Amniotic epithelial cell (primary cell): ENCODE data around the gene TPSD1.
"Not testable (repeated sequence)": the region's sequence is repeated elsewhere in the genome, so short reads cannot be mapped to it uniquely, and the experiment has no call there.

Experiments used
- DNase-seq: peaks from one replicate; pipeline ENCODE4 v3.0.0-alpha.2; 2010; ENCODE audit warnings: low read depth

TPSD1 gene

DNA sequence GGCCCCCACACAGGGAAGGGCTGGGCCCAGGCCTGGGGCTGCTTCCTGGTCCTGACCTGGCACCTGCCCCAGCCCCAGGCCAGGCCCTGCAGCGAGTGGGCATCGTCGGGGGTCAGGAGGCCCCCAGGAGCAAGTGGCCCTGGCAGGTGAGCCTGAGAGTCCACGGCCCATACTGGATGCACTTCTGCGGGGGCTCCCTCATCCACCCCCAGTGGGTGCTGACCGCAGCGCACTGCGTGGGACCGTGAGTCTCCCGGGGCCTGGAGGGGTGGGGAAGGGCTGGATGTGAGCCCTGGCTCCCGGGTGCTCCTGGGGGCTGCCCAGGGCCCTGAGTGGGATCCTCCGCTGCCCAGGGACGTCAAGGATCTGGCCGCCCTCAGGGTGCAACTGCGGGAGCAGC is 14.8 kb upstream of the TPSD1 start:
- not testable (repeated sequence) for DNase-seq

- DNase-seq: not testable (repeated sequence)
Measured at GRCh38 chr16:1243363-1243762, 12.5 kb upstream of the TPSD1 start.

DNA sequence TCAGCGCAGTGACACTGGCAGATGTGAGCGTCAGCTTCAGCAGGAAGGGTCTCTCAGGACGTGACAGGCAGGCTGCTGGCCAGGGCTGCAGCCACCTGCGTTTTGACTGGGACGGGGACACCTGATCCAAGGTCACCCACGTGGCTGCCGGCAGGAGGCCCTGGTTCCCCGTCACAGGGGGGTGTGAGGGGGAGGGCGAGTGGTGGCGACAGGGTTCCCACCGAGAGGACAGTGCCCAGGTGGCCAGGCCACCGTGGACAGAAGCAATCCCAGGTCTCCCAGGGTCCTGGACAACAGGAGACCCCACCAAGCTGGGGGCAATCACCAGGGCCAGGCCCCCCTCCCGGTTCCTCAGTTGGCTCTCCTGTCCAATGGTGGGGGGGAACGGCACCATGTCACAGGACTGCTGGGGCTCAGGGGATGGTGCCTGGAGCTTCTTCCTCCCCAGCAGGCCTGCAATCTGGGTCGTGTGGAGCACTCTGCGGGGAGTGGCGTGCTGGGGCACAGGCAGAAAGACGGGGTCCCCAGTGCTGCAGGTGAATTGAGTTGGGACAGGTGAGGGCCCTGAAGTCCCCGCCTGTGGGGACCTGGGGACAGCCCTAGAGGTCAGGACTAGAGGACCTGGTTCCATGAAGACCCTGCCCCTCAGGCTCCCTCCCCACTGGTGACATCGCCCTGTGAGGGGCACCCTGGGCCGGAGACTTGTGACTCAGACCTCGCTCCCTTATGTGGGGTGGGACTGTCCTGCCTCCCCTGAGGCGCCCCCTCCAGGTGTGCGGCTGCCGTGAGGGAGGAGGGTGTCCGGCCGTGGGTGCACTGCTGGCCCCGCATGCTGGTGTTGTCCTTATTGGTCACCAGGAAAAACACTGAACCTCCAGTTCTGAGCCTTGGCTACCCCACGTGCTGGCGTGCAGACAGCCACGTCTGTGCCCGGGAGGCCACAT is 11.7 kb upstream of the TPSD1 start:
- DNase-seq: not testable (repeated sequence)

DNA sequence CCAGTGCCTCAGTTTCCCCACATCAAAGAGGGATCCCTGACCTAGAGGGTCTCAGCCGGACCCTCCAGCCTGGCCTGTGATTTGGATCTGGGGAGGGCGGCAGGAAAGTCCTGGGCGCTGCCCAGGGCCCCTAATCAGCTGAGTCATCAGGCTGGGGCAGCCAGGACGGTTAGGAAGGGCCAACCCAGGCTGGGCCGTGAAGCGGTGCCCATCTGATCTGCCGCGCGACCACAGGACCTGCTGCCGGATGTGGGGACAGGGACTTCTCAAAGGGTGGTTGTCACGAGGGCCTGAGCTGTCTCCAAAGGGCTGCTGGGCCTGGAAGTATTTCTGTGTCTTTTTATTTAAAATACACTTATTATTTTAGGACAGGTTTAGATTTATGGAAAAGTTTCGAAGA is 11.0 kb upstream of the TPSD1 start:
- DNase-seq: no peak

DNA sequence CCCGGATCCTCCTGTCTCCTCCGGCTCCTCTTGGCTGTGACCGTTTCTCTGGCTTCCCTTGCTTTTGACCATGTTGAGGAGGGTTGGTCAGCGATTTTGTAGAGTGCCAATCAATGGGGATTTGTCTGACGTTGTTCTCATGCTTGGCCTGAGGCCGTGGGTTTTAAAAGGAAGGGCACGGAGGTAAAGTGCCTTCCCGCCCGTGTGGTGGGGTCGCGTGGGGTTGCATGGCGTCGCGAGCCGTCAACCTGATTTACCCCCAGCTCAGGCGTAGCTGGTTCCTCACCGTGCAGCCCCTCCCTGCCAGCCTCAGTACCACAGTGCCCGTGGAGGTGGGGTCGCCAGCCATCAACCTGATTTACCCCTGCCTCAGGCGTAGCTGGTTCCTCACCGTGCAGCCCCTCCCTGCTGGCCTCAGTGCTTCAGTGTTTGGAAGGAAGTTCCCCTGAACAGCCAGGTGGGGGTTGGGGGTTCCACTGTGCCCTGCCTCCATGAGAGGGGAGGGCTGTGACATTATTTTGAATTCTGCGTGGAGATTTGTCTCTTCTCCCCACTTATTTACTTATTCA is 10.3 kb upstream of the TPSD1 start:
- no peak for DNase-seq

DNA sequence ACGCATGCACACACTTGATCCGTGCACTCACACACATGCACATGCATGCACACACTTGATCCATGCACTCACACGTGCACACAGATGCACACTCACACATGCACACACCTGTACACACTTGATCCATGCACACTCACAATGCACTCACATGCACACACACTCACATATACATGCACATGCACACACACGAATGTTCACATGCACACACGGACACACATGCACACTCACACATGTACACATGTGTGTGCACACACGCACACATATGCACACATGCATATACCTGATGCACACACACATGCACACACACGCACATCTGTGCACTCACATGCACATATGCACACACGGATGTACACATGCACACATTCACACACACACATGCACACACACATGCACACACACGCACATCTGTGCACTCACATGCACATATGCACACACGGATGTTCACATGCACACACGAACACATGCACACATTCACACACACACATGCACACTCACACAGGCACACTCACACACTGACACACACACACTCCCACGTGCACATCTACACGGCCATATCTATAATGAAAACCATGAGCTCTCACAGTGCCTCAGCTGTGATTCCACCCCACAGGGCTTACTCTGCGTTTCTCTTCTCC is 7.8 kb upstream of the TPSD1 start:
- not testable (repeated sequence) for DNase-seq

DNA sequence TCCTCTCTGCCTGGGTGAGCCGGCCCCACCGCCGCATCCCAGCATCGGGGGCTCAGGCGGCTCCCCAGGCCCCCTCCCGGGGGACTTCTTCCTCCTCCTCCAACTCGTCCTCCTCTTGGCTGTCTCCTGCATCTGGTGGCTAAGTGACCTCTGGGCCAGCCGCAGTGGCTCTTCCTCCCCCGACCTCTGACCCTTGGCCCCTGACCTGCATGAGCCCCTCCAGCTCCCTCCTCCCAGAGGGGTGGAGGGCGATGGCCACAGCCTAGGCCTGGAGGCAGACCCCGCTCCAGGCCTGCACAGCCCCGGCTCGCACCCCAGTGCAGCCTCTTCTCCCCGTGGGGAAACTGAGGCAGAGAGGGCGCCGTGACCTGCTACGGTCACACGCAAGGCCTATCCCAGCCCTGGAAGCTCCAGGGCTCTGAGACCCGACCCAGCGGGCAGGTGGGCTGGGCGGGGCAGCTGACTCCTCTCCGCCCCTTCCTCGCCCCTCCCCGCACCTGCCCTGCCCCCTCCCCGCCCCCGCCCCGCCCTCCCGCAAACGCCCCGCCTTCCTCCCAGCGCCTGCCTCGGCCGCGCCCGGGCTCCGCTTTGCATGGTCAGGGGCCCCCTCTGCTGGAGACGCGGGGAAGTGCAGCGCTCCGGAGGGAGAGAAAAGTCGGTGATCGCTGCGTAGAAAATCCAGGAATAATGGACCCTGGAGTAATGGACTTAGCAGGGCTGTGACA is 6.7 kb upstream of the TPSD1 start:
- not testable (repeated sequence) for DNase-seq

GRCh38 chr16:1253701-1254364 is 2.0 kb upstream of the TPSD1 start:
- not testable (repeated sequence) for DNase-seq

DNA sequence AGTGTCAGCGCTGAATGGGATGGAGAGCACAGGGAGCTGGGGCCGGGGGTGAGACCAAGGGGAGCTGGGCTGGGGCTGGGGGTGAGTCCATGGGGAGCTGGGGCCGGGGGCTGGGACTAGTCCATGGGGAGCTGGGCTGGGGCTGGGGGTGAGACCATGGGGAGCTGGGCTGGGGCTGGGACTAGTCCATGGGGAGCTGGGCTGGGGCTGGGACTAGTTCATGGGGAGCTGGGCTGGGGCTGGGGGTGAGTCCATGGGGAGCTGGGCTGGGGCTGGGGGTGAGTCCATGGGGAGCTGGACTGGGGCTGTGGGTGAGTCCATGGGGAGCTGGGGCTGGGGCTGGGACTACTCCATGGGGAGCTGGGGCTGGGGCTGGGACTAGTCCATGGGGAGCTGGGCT is 1.0 kb upstream of the TPSD1 start:
- DNase-seq: not testable (repeated sequence)

- DNase-seq: not testable (repeated sequence)
Measured at GRCh38 chr16:1256296-1256873, 516 bp downstream of the TPSD1 start.

DNA sequence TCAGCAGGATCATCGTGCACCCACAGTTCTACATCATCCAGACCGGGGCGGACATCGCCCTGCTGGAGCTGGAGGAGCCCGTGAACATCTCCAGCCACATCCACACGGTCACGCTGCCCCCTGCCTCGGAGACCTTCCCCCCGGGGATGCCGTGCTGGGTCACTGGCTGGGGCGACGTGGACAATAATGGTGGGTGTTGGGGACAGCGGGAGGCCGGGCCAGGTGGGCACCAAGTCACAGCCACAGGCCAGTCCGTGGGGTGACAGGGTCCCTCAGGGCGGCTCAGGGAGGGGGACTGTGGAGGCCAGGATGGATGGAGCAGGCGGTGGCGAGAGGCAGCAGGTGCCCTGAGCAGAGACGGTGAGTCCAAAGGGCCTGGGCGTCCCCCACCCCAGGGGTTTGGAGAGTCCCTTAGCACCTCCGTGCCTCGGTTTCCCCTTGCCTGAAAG is 1.0 kb downstream of the TPSD1 start:
- DNase-seq: no peak

DNA sequence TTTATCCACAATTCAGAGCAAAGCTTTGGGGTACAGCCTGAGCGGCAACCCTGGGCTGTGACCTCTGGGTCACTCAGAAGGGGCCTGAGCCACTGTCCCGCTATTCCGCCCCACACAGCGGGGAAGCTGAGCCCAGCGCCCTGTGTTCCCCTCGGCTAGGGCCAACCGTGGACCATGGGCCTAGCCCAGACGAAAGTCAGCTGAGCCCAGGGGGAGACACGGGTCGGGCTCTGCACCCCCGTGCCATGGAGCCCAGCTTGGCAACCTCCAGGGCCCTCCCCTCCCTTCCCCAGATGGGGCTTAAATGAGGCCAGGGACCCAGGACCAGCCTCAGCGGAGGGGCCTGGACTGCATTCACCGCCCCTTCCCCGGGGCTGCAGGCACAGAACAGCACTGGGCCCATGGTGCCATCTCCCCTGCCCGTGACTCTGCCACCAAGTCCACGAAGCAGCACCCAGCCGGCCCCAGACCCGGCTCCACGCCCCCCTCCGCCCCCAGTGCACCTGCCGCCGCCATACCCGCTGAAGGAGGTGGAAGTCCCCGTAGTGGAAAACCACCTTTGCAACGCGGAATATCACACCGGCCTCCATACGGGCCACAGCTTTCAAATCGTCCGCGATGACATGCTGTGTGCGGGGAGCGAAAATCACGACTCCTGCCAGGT is 1.8 kb downstream of the TPSD1 start:
- DNase-seq: no peak

- no peak for DNase-seq
Measured at GRCh38 chr16:1258225-1258600, 2.3 kb downstream of the TPSD1 start.

GRCh38 chr16:1258906-1259759 is 3.3 kb downstream of the TPSD1 start:
- DNase-seq: no peak

DNA sequence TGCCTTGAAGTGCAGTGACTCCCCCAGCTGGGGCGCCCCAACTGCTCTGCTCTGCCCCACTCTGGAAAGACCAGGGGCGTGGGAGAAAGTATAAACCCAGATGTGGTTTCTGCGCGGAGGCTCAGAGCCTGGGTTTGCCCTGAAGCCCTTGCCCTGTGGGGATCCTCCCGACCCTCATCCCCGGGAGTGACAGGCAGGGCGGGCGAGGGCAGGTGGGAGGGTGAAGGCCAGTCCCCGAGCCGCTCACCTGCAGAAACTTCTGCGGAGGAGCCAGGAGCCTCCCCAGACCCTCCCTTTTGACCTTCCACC is 3.8 kb downstream of the TPSD1 start:
- DNase-seq: no peak

GRCh38 chr16:1260101-1260680 is 4.3 kb downstream of the TPSD1 start:
- DNase-seq: no peak

GRCh38 chr16:1261131-1261892 is 5.4 kb downstream of the TPSD1 start:
- DNase-seq: no peak

- no peak for DNase-seq
Measured at GRCh38 chr16:1262210-1262845, 6.5 kb downstream of the TPSD1 start.
